Lower leg skin (tissue), 3 donors: ENCODE results near the gene DOCK1.

ENCODE experiments used
- POLR2A ChIP-seq, 2 donors: fragments of 450-650 bp; IDR thresholded peaks; one replicate each; pipeline ENCODE4 v1.6.1; 2016 to 2017; ENCODE audit warnings: antibody characterized with exemption in 2 of 2, mild to moderate bottlenecking in 1 of 2, moderate library complexity in 1 of 2
- TF ChIP-seq, protein P1 (sequence below), 3 donors: fragments of 450-650 bp; IDR thresholded peaks; one replicate each; pipeline ENCODE4 v1.5.1; 2016; ENCODE audit warnings: antibody characterized with exemption in 3 of 3, mild to moderate bottlenecking in 3 of 3, moderate library complexity in 2 of 3

GRCh38 chr10:126969310-126969709 is 64.1 kb downstream of the DOCK1 start:
- TF ChIP-seq POLR2A (IDR thresholded peaks at IDR 0.05), result no peak
- TF ChIP-seq, protein P1, sequence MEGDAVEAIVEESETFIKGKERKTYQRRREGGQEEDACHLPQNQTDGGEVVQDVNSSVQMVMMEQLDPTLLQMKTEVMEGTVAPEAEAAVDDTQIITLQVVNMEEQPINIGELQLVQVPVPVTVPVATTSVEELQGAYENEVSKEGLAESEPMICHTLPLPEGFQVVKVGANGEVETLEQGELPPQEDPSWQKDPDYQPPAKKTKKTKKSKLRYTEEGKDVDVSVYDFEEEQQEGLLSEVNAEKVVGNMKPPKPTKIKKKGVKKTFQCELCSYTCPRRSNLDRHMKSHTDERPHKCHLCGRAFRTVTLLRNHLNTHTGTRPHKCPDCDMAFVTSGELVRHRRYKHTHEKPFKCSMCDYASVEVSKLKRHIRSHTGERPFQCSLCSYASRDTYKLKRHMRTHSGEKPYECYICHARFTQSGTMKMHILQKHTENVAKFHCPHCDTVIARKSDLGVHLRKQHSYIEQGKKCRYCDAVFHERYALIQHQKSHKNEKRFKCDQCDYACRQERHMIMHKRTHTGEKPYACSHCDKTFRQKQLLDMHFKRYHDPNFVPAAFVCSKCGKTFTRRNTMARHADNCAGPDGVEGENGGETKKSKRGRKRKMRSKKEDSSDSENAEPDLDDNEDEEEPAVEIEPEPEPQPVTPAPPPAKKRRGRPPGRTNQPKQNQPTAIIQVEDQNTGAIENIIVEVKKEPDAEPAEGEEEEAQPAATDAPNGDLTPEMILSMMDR (IDR thresholded peaks at IDR 0.05), result no peak
